Fibroblast of lung (primary cell): ENCODE results near the gene APOM. TPM values are rescaled to one million over a fixed set of nuclear protein-coding genes. Genes with fewer than 3 reads are reported as not detected.

Experiments used
- DNase-seq, 2 donors: peaks; one replicate each; pipeline versions ENCODE4 v3.0.0 to v3.0.0-alpha.2; 2010; ENCODE audit warnings: low read depth in 2 of 2
- H2AFZ ChIP-seq: 2 replicates; pipeline ENCODE4 v1.5.1; 2012; ENCODE audit warnings: low read length, control low read depth, inconsistent platforms
- H3K27ac ChIP-seq: 2 replicates; pipeline ENCODE4 v1.5.1; 2011; ENCODE audit warnings: low read length, control low read depth; ENCODE audit not compliant: insufficient read depth
- H3K27me3 ChIP-seq: 2 replicates; pipeline ENCODE4 v1.5.1; 2011; ENCODE audit warnings: mild to moderate bottlenecking, low read length; ENCODE audit not compliant: control insufficient read depth, insufficient read depth
- H3K36me3 ChIP-seq: 2 replicates; pipeline ENCODE4 v1.5.1; 2011; ENCODE audit warnings: low read length; ENCODE audit not compliant: control insufficient read depth, insufficient read depth
- H3K4me1 ChIP-seq: 2 replicates; pipeline ENCODE4 v1.5.1; 2011; ENCODE audit warnings: low read length; ENCODE audit not compliant: control insufficient read depth, insufficient read depth; ENCODE audit errors: extremely low read depth
- H3K4me2 ChIP-seq: 2 replicates; pipeline ENCODE4 v1.5.1; 2011; ENCODE audit warnings: low read length, control low read depth; ENCODE audit not compliant: insufficient read depth; ENCODE audit errors: extremely low read depth
- H3K4me3 ChIP-seq, 4 experiments: fragments of 200-600 bp in 1 of 4; sonication (generic) in 1 of 4; replicated peaks in 1 of 4; 2 replicates each; pipeline ENCODE4 v1.5.1; 2011 to 2016; ENCODE audit warnings: low read length in 4 of 4, low read depth in 3 of 4, mild to moderate bottlenecking in 3 of 4, control low read depth in 2 of 4, inconsistent platforms in 1 of 4, mixed read lengths in 1 of 4; ENCODE audit not compliant: insufficient read depth in 1 of 4; ENCODE audit errors: control extremely low read depth in 1 of 4
- H3K79me2 ChIP-seq: 2 replicates; pipeline ENCODE4 v1.5.1; 2012; ENCODE audit warnings: mild to moderate bottlenecking, low read length, inconsistent platforms; ENCODE audit not compliant: control insufficient read depth, insufficient read depth
- H3K9ac ChIP-seq: 2 replicates; pipeline ENCODE4 v1.5.1; 2011; ENCODE audit warnings: mild to moderate bottlenecking, low read length, control low read depth; ENCODE audit not compliant: insufficient read depth
- H3K9me3 ChIP-seq: 2 replicates; pipeline ENCODE4 v1.5.1; 2012; ENCODE audit warnings: low read depth, low read length; ENCODE audit not compliant: control insufficient read depth, insufficient read depth
- H4K20me1 ChIP-seq: 2 replicates; pipeline ENCODE4 v1.5.1; 2011; ENCODE audit warnings: low read length; ENCODE audit not compliant: control insufficient read depth, insufficient read depth; ENCODE audit errors: extremely low read depth
- CTCF ChIP-seq, 2 donors: IDR thresholded peaks in 1 of 2; conservative IDR thresholded peaks in 1 of 2; 1 replicate in 1 of 2; 2 replicates in 1 of 2; pipeline ENCODE4 v1.5.1; 2011 to 2012; ENCODE audit warnings: low read length in 2 of 2, control low read depth in 1 of 2, inconsistent platforms in 1 of 2, low read depth in 1 of 2, mild to moderate bottlenecking in 1 of 2
- EZH2 ChIP-seq: IDR thresholded peaks from 2 replicates; pipeline ENCODE4 v1.5.1; 2012; ENCODE audit warnings: low read length, control low read depth, mild to moderate bottlenecking; ENCODE audit errors: missing control alignments
- polyA plus RNA-seq, 2 donors: library from polyadenylated mRNA; depleted of rRNA in 1 of 2; stranded (reverse) in 1 of 2; unstranded in 1 of 2; fragments of >200 nt; gene quantifications; 2 replicates each; pipeline ENCODE4 v1.2.1, GENCODE V29; 2011 to 2012; ENCODE audit warnings: missing spikeins in 1 of 2
- total RNA-seq: library from RNA; depleted of rRNA; stranded (reverse); fragments of >200 nt; gene quantifications from 2 replicates; pipeline ENCODE4 v1.2.1, GENCODE V29; 2014

APOM gene
- total and polyA plus RNA-seq, 2 donors (not counting 1 experiment from before 2014, with no cell fraction given): 0.99 to 3.9 TPM

- no peak for TF ChIP-seq EZH2
- no peak for TF ChIP-seq CTCF (conservative IDR thresholded peaks at IDR 0.05 in 1 of 2, IDR thresholded peaks at IDR 0.05 in 1 of 2; ENCODE audit: low read depth in 1 of 2, low read length in 2 of 2)
- Histone ChIP-seq H4K20me1 (no peaks in the 10 kb centered on the region), H3K27ac (no peak overlapping the region), H3K4me3 (no peak overlapping the region), H3K4me2 (no peak overlapping the region), H3K9me3 (no peaks in the 10 kb centered on the region), H2AFZ (no peak overlapping the region), H3K4me1 (no peaks in the 10 kb centered on the region), H3K79me2 (no peaks in the 10 kb centered on the region), H3K9ac (no peak overlapping the region), H3K27me3 (peaks cover 3% of the 10 kb centered on the region), H3K36me3 (no peaks in the 10 kb centered on the region)
- no peak for DNase-seq
These were observed 44.7 kb upstream of the APOM start for GRCh38 chr6:31610968-31611367.

- Histone ChIP-seq H3K27me3 (peaks cover 3% of the 10 kb centered on the region), H3K9ac (no peak overlapping the region), H3K36me3 (no peaks in the 10 kb centered on the region), H3K4me2 (no peak overlapping the region), H3K4me1 (no peaks in the 10 kb centered on the region), H3K79me2 (no peaks in the 10 kb centered on the region), H3K27ac (no peak overlapping the region), H3K9me3 (no peaks in the 10 kb centered on the region), H2AFZ (no peak overlapping the region), H3K4me3 (no peak overlapping the region), H4K20me1 (no peaks in the 10 kb centered on the region)
- DNase-seq: no peak
- TF ChIP-seq CTCF (conservative IDR thresholded peaks at IDR 0.05 in 1 of 2, IDR thresholded peaks at IDR 0.05 in 1 of 2; ENCODE audit: low read depth in 1 of 2, low read length in 2 of 2) (no peak), EZH2 (no peak)
These were observed 41.5 kb upstream of the APOM start for GRCh38 chr6:31614075-31614619.

GRCh38 chr6:31614684-31615578 is 40.8 kb upstream of the APOM start, which contains the start of gene AIF1:
Gene AIF1, plus strand, starts transcription at chr6:31615234. Its CDS starts 96 bp downstream, at chr6:31615330.
- Histone ChIP-seq H4K20me1 (no peaks in the 10 kb centered on the region), H3K4me2 (no peak within 1 kb of the TSS), H3K4me1 (no peaks in the 10 kb centered on the region), H3K27me3 (peaks cover 3% of the 10 kb centered on the region), H3K4me3 (no peak within 1 kb of the TSS), H3K36me3 (no peaks in the 10 kb centered on the region), H3K9ac (no peak within 1 kb of the TSS), H2AFZ (no peak within 1 kb of the TSS), H3K27ac (no peak within 1 kb of the TSS), H3K79me2 (no peaks in the 10 kb centered on the region), H3K9me3 (no peaks in the 10 kb centered on the region)
- TF ChIP-seq EZH2 (no peak), CTCF (conservative IDR thresholded peaks at IDR 0.05 in 1 of 2, IDR thresholded peaks at IDR 0.05 in 1 of 2; ENCODE audit: low read depth in 1 of 2, low read length in 2 of 2) (no peak)
- DNase-seq: no peak
